ENCODE data around the gene XG.

XG gene

DNA sequence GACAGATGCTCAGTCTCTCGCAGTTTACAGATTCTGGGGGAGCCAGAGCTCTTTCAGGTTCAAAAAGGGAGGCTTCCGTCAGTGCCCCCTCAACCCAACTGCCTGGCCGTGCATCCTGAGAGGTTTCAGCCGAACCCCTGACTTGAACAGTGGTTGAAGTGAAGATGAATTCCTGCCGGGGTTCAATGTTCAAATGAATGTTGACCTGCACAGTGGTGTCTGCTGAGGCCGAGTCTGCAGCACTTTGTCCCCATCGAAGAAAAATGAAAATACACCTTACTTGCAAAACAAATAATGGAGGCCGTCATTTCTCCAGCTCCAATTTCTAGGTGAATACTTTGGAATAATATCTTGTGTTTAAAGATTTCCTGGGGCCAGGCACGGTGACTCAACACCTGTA lies 110.6 kb downstream of the XG start:
- Histone ChIP-seq H3K36me3 (peaks cover 33% of the 10 kb centered on the region; the same call in 1 of the 2 replicates), H3K4me1 (peaks cover 9% of the 10 kb centered on the region), H3K27me3 (no peaks in the 10 kb centered on the region), H3K4me2 (no peak overlapping the region), H3K27ac (no peak overlapping the region), H3K4me3 (no peak overlapping the region), H4K20me1 (no peaks in the 10 kb centered on the region), H3K9ac (no peak overlapping the region), H3K9me3 (no peaks in the 10 kb centered on the region)
- no peak for TF ChIP-seq Cebpa-rat (IDR thresholded peaks at IDR 0.05)

DNA sequence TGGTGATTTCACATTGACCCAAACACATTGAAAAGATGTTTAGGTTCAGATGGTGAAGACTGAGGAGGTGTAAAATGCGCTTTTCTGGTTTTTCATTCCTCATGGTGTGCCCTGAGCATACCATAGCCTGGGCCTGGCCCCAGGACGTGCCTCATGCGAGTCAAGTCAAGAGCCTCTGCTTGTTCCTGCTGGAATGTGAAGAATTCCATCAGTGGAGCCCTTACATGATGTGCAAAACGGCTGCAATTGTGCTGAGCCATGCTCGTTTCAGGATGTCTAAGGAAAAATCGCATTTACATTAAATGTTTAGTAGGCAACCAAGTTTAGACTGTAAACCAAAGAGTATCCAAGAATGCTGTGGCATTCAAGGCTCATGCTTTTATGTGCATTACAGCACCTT lies 111.8 kb downstream of the XG start:
- H4K20me1 ChIP-seq = no peaks in the 10 kb centered on the region
- no peak for TF ChIP-seq Cebpa-rat (IDR thresholded peaks at IDR 0.05)
- H3K4me1 ChIP-seq = peaks cover 9% of the 10 kb centered on the region
- no peak overlapping the region for H3K4me2 ChIP-seq
- no peak overlapping the region for H3K27ac ChIP-seq
- peaks cover 33% of the 10 kb centered on the region; the same call in 1 of the 2 replicates for H3K36me3 ChIP-seq
- H3K9ac ChIP-seq = no peak overlapping the region
- H3K9me3 ChIP-seq = no peaks in the 10 kb centered on the region
- no peaks in the 10 kb centered on the region for H3K27me3 ChIP-seq
- H3K4me3 ChIP-seq = no peak overlapping the region

Data from BLaER1 (cell line).